ENCODE results near the gene FDX2. TPM values are rescaled to one million over a fixed set of nuclear protein-coding genes. Genes with fewer than 3 reads are reported as not detected.
A peak's percentile ranks its signal among the peaks of the same experiment; 100 is the strongest.

The FDX2 gene
- total and polyA plus RNA-seq, 2 of the 13 experiments (the other 11 are each of a cell fraction or from before 2014, with no cell fraction given) = 21.0 to 24.7 TPM

DNA sequence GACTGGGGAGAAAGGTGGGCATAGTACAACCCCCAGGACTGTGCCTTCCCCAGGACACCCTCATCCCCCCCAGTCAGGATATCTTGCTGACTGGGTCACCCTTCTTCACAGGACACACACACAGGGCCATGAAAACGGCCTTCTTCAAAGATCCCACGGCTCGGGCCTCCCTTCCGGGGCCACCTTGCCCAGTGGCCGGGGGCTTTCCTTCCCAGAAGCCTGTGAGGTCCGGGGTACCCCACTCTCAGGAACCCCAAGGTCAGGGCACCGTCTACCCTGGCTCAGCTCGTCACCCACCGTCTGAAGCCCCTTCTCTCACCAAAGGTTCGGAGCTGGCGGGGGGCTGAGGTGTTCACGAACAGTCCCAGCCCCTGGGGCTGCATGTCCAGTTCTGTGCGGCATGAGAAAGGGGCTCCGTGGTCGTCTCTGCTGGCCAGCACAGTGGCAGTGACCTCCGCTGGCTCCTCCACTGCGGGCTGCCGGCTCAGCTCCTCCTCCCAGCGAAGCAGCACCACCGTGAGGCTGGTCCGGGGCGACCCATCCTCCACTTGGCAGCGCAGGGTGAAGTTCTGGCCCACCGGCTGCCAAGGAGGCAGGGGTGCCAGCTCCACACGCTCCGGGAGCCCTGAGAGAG lies 19.7 kb upstream of the FDX2 start (continued):
- 0 out of 2 replicates have a peak, but pooled peaks have one; percentile 42 for TF ChIP-seq ZNF274 (CRISPR knock-in tag; IDR thresholded peaks at IDR 0.05)
- no peak for TF ChIP-seq SP1 (IDR thresholded peaks at IDR 0.05)
- 0 out of 2 replicates have a peak, but pooled peaks have one; percentile 46 for TF ChIP-seq SP1 (CRISPR knock-in tag; IDR thresholded peaks at IDR 0.05)
- TF ChIP-seq ZNF768 (CRISPR knock-in tag; IDR thresholded peaks at IDR 0.05) = peak; percentile 19; the same call in 1 of the 2 replicates
- 0 out of 2 replicates have a peak, but pooled peaks have one; percentile 8 for TF ChIP-seq ZNF564 (CRISPR knock-in tag; IDR thresholded peaks at IDR 0.05)
- TF ChIP-seq FOXO1 (CRISPR knock-in tag; IDR thresholded peaks at IDR 0.05) = peak; percentile 53; the same call in 1 of the 2 replicates
- 0 out of 2 replicates have a peak, but pooled peaks have one; percentile 4 for TF ChIP-seq FOSL2 (CRISPR knock-in tag; IDR thresholded peaks at IDR 0.05)
- TF ChIP-seq NR2F1 (CRISPR knock-in tag; IDR thresholded peaks at IDR 0.05) = 0 out of 4 replicates have a peak, but pooled peaks of 1 of the 2 experiments have one; percentile 12
- 0 out of 2 replicates have a peak, but pooled peaks have one; percentile 31 for TF ChIP-seq MTA1 (CRISPR knock-in tag; IDR thresholded peaks at IDR 0.05; ENCODE audit: borderline replicate concordance)
- peak; percentile 51 for TF ChIP-seq STAG1 (CRISPR knock-in tag; IDR thresholded peaks at IDR 0.05)
- TF ChIP-seq KDM2A (CRISPR knock-in tag; IDR thresholded peaks at IDR 0.05; ENCODE audit: borderline replicate concordance, low read depth) = peak; percentile 68
- TF ChIP-seq, protein P1, sequence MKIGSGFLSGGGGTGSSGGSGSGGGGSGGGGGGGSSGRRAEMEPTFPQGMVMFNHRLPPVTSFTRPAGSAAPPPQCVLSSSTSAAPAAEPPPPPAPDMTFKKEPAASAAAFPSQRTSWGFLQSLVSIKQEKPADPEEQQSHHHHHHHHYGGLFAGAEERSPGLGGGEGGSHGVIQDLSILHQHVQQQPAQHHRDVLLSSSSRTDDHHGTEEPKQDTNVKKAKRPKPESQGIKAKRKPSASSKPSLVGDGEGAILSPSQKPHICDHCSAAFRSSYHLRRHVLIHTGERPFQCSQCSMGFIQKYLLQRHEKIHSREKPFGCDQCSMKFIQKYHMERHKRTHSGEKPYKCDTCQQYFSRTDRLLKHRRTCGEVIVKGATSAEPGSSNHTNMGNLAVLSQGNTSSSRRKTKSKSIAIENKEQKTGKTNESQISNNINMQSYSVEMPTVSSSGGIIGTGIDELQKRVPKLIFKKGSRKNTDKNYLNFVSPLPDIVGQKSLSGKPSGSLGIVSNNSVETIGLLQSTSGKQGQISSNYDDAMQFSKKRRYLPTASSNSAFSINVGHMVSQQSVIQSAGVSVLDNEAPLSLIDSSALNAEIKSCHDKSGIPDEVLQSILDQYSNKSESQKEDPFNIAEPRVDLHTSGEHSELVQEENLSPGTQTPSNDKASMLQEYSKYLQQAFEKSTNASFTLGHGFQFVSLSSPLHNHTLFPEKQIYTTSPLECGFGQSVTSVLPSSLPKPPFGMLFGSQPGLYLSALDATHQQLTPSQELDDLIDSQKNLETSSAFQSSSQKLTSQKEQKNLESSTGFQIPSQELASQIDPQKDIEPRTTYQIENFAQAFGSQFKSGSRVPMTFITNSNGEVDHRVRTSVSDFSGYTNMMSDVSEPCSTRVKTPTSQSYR (CRISPR knock-in tag; IDR thresholded peaks at IDR 0.05; ENCODE audit: borderline replicate concordance) = 0 out of 2 replicates have a peak, but pooled peaks have one; percentile 21
- 0 out of 2 replicates have a peak, but pooled peaks have one; percentile 23 for TF ChIP-seq ERF (CRISPR knock-in tag; IDR thresholded peaks at IDR 0.05)
- TF ChIP-seq GATAD1 (CRISPR knock-in tag; IDR thresholded peaks at IDR 0.05) = 0 out of 2 replicates have a peak, but pooled peaks have one; percentile 18
- TF ChIP-seq ZNF343 (CRISPR knock-in tag; IDR thresholded peaks at IDR 0.05) = 0 out of 2 replicates have a peak, but pooled peaks have one; percentile 29
- TF ChIP-seq SAP130 (CRISPR knock-in tag; IDR thresholded peaks at IDR 0.05; ENCODE audit: low read depth) = peak; percentile 49
- peak; percentile 26; the same call in 1 of the 2 replicates for TF ChIP-seq ZFP41 (CRISPR knock-in tag; IDR thresholded peaks at IDR 0.05; ENCODE audit: borderline replicate concordance)
- TF ChIP-seq, protein P2, sequence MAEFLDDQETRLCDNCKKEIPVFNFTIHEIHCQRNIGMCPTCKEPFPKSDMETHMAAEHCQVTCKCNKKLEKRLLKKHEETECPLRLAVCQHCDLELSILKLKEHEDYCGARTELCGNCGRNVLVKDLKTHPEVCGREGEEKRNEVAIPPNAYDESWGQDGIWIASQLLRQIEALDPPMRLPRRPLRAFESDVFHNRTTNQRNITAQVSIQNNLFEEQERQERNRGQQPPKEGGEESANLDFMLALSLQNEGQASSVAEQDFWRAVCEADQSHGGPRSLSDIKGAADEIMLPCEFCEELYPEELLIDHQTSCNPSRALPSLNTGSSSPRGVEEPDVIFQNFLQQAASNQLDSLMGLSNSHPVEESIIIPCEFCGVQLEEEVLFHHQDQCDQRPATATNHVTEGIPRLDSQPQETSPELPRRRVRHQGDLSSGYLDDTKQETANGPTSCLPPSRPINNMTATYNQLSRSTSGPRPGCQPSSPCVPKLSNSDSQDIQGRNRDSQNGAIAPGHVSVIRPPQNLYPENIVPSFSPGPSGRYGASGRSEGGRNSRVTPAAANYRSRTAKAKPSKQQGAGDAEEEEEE (CRISPR knock-in tag; IDR thresholded peaks at IDR 0.05; ENCODE audit: borderline replicate concordance) = no peak
- 0 out of 2 replicates have a peak, but pooled peaks have one; percentile 21 for TF ChIP-seq PPARG (CRISPR knock-in tag; conservative IDR thresholded peaks at IDR 0.05)
- TF ChIP-seq SRSF1 (optimal IDR thresholded peaks at IDR 0.05; ENCODE audit: low read depth, low read length) = peak; percentile 68
- 0 out of 2 replicates have a peak, but pooled peaks have one; percentile 16 for TF ChIP-seq ELF1 (CRISPR knock-in tag; IDR thresholded peaks at IDR 0.05)
- TF ChIP-seq ZNF777 (CRISPR knock-in tag; IDR thresholded peaks at IDR 0.05) = peak; percentile 23; the same call in 1 of the 2 replicates
- TF ChIP-seq ZNF331 (CRISPR knock-in tag; IDR thresholded peaks at IDR 0.05) = peak; percentile 68; the same call in 1 of the 2 replicates
- peak; percentile 34; the same call in 1 of the 2 replicates for TF ChIP-seq CBX5 (CRISPR knock-in tag; IDR thresholded peaks at IDR 0.05; ENCODE audit: borderline replicate concordance)
- TF ChIP-seq GABPB1 (CRISPR knock-in tag; IDR thresholded peaks at IDR 0.05) = peak; percentile 46; the same call in 1 of the 2 replicates
